Measurements from ENCODE around the gene GNRHR. TPM values are rescaled to one million over a fixed set of nuclear protein-coding genes. Genes with fewer than 3 reads are reported as not detected.

Gene GNRHR
- total RNA-seq = not detected

GRCh38 chr4:67754288-67754687 lies at the start of gene GNRHR:
TSS of gene GNRHR (minus strand) at chr4:67754388. CDS start at chr4:67754335, 53 bp downstream.
- DNase-seq (ENCODE audit: low spot score) = no peak
- no peak for TF ChIP-seq CTCF (IDR thresholded peaks at IDR 0.05)
- Histone ChIP-seq H3K4me1 (no peaks in the 10 kb centered on the region), H3K27me3 (no peaks in the 10 kb centered on the region), H3K9me3 (no peaks in the 10 kb centered on the region), H3K4me3 (no peak within 1 kb of the TSS), H3K27ac (no peak within 1 kb of the TSS), H3K36me3 (no peaks in the 10 kb centered on the region)

GRCh38 chr4:67796810-67797209 lies 42.6 kb upstream of the GNRHR start:
- no peak for DNase-seq (ENCODE audit: low spot score)
- Histone ChIP-seq H3K36me3 (no peaks in the 10 kb centered on the region), H3K9me3 (no peaks in the 10 kb centered on the region), H3K4me1 (no peaks in the 10 kb centered on the region), H3K4me3 (no peak overlapping the region), H3K27me3 (no peaks in the 10 kb centered on the region), H3K27ac (no peak overlapping the region)
- no peak for TF ChIP-seq CTCF (IDR thresholded peaks at IDR 0.05)

DNA sequence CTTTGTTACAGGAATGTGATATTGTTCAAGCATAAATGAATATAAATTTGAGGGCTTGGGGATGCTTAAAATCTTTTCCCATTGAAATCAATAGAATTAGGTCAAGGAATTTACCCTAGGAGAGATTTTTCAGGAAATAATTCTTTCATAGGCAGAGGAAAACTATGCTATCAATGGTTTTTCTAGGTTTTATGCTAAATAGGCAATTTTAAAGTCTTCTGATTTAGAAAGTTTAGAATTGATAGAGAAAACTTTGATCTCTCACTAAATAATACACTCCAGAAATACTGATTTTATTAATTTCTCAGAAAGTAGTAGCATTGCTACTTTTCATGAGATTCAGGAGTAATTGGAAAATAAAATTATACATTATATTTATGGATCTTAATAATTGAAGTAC lies 36.5 kb upstream of the GNRHR start:
- Histone ChIP-seq H3K36me3 (no peaks in the 10 kb centered on the region), H3K4me1 (no peaks in the 10 kb centered on the region), H3K27ac (no peak overlapping the region), H3K27me3 (no peaks in the 10 kb centered on the region), H3K9me3 (no peaks in the 10 kb centered on the region), H3K4me3 (no peak overlapping the region)
- no peak for DNase-seq (ENCODE audit: low spot score)
- TF ChIP-seq CTCF (IDR thresholded peaks at IDR 0.05) = no peak

- no peak for TF ChIP-seq CTCF (IDR thresholded peaks at IDR 0.05)
- Histone ChIP-seq H3K4me1 (no peaks in the 10 kb centered on the region), H3K4me3 (no peak overlapping the region), H3K27me3 (no peaks in the 10 kb centered on the region), H3K9me3 (no peaks in the 10 kb centered on the region), H3K27ac (no peak overlapping the region), H3K36me3 (no peaks in the 10 kb centered on the region)
- DNase-seq (ENCODE audit: low spot score) = no peak
Measured at GRCh38 chr4:67787311-67787710, 33.1 kb upstream of the GNRHR start.

DNA sequence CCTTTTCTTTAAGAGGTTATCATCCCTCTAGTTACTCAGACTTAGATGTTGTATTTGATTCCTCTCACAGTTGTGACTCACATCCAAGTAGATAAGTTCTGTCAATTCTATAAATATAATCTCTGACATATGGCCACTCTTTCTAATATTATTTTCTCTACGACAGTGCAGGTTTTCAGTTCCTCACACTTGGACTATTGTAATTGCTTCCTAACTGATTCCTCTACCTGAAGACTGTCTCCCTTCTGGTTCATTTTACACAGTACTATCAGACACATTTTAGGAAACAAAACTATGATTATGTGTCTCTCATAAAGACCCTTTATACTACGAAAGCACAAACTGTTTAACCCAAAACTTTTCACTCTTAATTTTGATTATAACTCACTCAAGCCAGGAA lies 31.3 kb upstream of the GNRHR start:
- TF ChIP-seq CTCF (IDR thresholded peaks at IDR 0.05) = no peak
- no peak for DNase-seq (ENCODE audit: low spot score)
- no peak overlapping the region for H3K4me3 ChIP-seq

GRCh38 chr4:67779631-67780030 lies 25.4 kb upstream of the GNRHR start:
- Histone ChIP-seq H3K4me3 (no peak overlapping the region), H3K4me1 (no peaks in the 10 kb centered on the region), H3K36me3 (no peaks in the 10 kb centered on the region), H3K9me3 (no peaks in the 10 kb centered on the region), H3K27ac (no peak overlapping the region), H3K27me3 (no peaks in the 10 kb centered on the region)
- TF ChIP-seq CTCF (IDR thresholded peaks at IDR 0.05) = no peak
- DNase-seq (ENCODE audit: low spot score) = no peak

More for the DNA sequence above, 31.3 kb upstream of the GNRHR start:
- Histone ChIP-seq H3K36me3 (no peaks in the 10 kb centered on the region), H3K4me1 (no peaks in the 10 kb centered on the region), H3K27me3 (no peaks in the 10 kb centered on the region), H3K27ac (no peak overlapping the region), H3K9me3 (no peaks in the 10 kb centered on the region)
